Muscle layer of colon (tissue), 2 donors: Measurements from ENCODE around the gene ATP6V0A1.

ENCODE experiments used
- H3K27ac ChIP-seq: one replicate; pipeline ENCODE4 v1.7.0; 2013; ENCODE audit warnings: low read depth, mild to moderate bottlenecking, low read length, moderate library complexity
- H3K27me3 ChIP-seq, 2 donors: one replicate each; pipeline ENCODE4 v1.7.0; 2013; ENCODE audit warnings: low read length in 2 of 2, mild to moderate bottlenecking in 2 of 2; ENCODE audit not compliant: insufficient read depth in 2 of 2, control insufficient read depth in 1 of 2
- H3K36me3 ChIP-seq: one replicate; pipeline ENCODE4 v1.7.0; 2013; ENCODE audit warnings: mild to moderate bottlenecking, low read length; ENCODE audit not compliant: insufficient read depth
- H3K4me1 ChIP-seq: one replicate; pipeline ENCODE4 v1.7.0; 2013; ENCODE audit warnings: mild to moderate bottlenecking, low read length; ENCODE audit not compliant: insufficient read depth
- H3K4me3 ChIP-seq, 2 donors: one replicate each; pipeline ENCODE4 v1.7.0; 2013; ENCODE audit warnings: low read length in 2 of 2, low read depth in 1 of 2, mild to moderate bottlenecking in 1 of 2, moderate library complexity in 1 of 2
- H3K9ac ChIP-seq: one replicate; pipeline ENCODE4 v1.7.0; 2013; ENCODE audit warnings: low read length
- H3K9me3 ChIP-seq: one replicate; pipeline ENCODE4 v1.7.0; 2013; ENCODE audit warnings: mild to moderate bottlenecking, low read length
- donor health status: abdominal sarcoma.
- donor health status: Adenocarcinoma of cecum.

The ATP6V0A1 gene

GRCh38 chr17:42488032-42488431, 29.4 kb downstream of the ATP6V0A1 start:
- Histone ChIP-seq H3K9ac (no peak overlapping the region), H3K27me3 (no peaks in the 10 kb centered on the region), H3K9me3 (no peaks in the 10 kb centered on the region), H3K4me3 (no peak overlapping the region), H3K27ac (no peak overlapping the region), H3K4me1 (no peaks in the 10 kb centered on the region), H3K36me3 (peaks cover 64% of the 10 kb centered on the region)

- Histone ChIP-seq H3K27ac (no peak overlapping the region), H3K4me1 (no peaks in the 10 kb centered on the region), H3K36me3 (peaks cover 68% of the 10 kb centered on the region), H3K4me3 (no peak overlapping the region), H3K27me3 (no peaks in the 10 kb centered on the region), H3K9me3 (no peaks in the 10 kb centered on the region), H3K9ac (no peak overlapping the region)
Measured at GRCh38 chr17:42493319-42493718, 34.6 kb downstream of the ATP6V0A1 start.

GRCh38 chr17:42494673-42495072, 36.0 kb downstream of the ATP6V0A1 start:
- H3K36me3 ChIP-seq: peaks cover 58% of the 10 kb centered on the region
- H3K27ac ChIP-seq: no peak overlapping the region
- no peaks in the 10 kb centered on the region for H3K27me3 ChIP-seq

GRCh38 chr17:42498828-42499227, 40.1 kb downstream of the ATP6V0A1 start:
- no peaks in the 10 kb centered on the region for H3K9me3 ChIP-seq
- no peak overlapping the region for H3K4me3 ChIP-seq
- no peak overlapping the region for H3K27ac ChIP-seq
- H3K9ac ChIP-seq: no peak overlapping the region
- peaks cover 65% of the 10 kb centered on the region for H3K36me3 ChIP-seq
- H3K27me3 ChIP-seq: no peaks in the 10 kb centered on the region
- H3K4me1 ChIP-seq: no peaks in the 10 kb centered on the region

More at GRCh38 chr17:42494673-42495072, 36.0 kb downstream of the ATP6V0A1 start:
- Histone ChIP-seq H3K4me1 (no peaks in the 10 kb centered on the region), H3K9ac (no peak overlapping the region), H3K4me3 (no peak overlapping the region), H3K9me3 (no peaks in the 10 kb centered on the region)

GRCh38 chr17:42502091-42502490, 43.4 kb downstream of the ATP6V0A1 start:
- Histone ChIP-seq H3K9ac (no peak overlapping the region), H3K36me3 (peaks cover 43% of the 10 kb centered on the region), H3K4me1 (no peaks in the 10 kb centered on the region)

GRCh38 chr17:42502926-42503325, 44.2 kb downstream of the ATP6V0A1 start:
- Histone ChIP-seq H3K4me3 (no peak overlapping the region), H3K36me3 (peaks cover 51% of the 10 kb centered on the region)

More at GRCh38 chr17:42502091-42502490, 43.4 kb downstream of the ATP6V0A1 start:
- no peak overlapping the region for H3K27ac ChIP-seq
- no peak overlapping the region for H3K4me3 ChIP-seq
- no peaks in the 10 kb centered on the region for H3K27me3 ChIP-seq
- H3K9me3 ChIP-seq: no peaks in the 10 kb centered on the region

GRCh38 chr17:42507671-42508070, 49.0 kb downstream of the ATP6V0A1 start:
- Histone ChIP-seq H3K4me1 (no peaks in the 10 kb centered on the region), H3K27ac (no peak overlapping the region), H3K36me3 (peaks cover 56% of the 10 kb centered on the region), H3K9me3 (no peaks in the 10 kb centered on the region), H3K27me3 (no peaks in the 10 kb centered on the region), H3K9ac (no peak overlapping the region), H3K4me3 (no peak overlapping the region)

More at GRCh38 chr17:42502926-42503325, 44.2 kb downstream of the ATP6V0A1 start:
- no peak overlapping the region for H3K9ac ChIP-seq
- H3K9me3 ChIP-seq: no peaks in the 10 kb centered on the region
- no peaks in the 10 kb centered on the region for H3K27me3 ChIP-seq
- H3K27ac ChIP-seq: no peak overlapping the region
- H3K4me1 ChIP-seq: no peaks in the 10 kb centered on the region

- Histone ChIP-seq H3K4me1 (no peaks in the 10 kb centered on the region), H3K36me3 (peaks cover 50% of the 10 kb centered on the region), H3K27ac (no peak overlapping the region), H3K9ac (no peak overlapping the region), H3K9me3 (no peaks in the 10 kb centered on the region), H3K4me3 (no peak overlapping the region), H3K27me3 (no peaks in the 10 kb centered on the region)
Measured at GRCh38 chr17:42508426-42509165, 49.9 kb downstream of the ATP6V0A1 start.

GRCh38 chr17:42509409-42509808, 50.7 kb downstream of the ATP6V0A1 start:
- peaks cover 51% of the 10 kb centered on the region for H3K36me3 ChIP-seq
- no peak overlapping the region for H3K4me3 ChIP-seq
- no peaks in the 10 kb centered on the region for H3K4me1 ChIP-seq
- no peaks in the 10 kb centered on the region for H3K9me3 ChIP-seq
- no peak overlapping the region for H3K27ac ChIP-seq
- H3K27me3 ChIP-seq: no peaks in the 10 kb centered on the region
- H3K9ac ChIP-seq: no peak overlapping the region

- Histone ChIP-seq H3K9ac (no peak overlapping the region), H3K27ac (no peak overlapping the region), H3K4me1 (no peaks in the 10 kb centered on the region), H3K9me3 (no peaks in the 10 kb centered on the region), H3K36me3 (peaks cover 51% of the 10 kb centered on the region), H3K27me3 (no peaks in the 10 kb centered on the region), H3K4me3 (no peak overlapping the region)
Measured at GRCh38 chr17:42509841-42510240, 51.2 kb downstream of the ATP6V0A1 start.

- H3K27ac ChIP-seq: no peak overlapping the region
- H3K27me3 ChIP-seq: no peaks in the 10 kb centered on the region
- H3K9ac ChIP-seq: no peak overlapping the region
- H3K9me3 ChIP-seq: no peaks in the 10 kb centered on the region
- peaks cover 55% of the 10 kb centered on the region for H3K36me3 ChIP-seq
- H3K4me1 ChIP-seq: peaks cover 10% of the 10 kb centered on the region
- H3K4me3 ChIP-seq: no peak overlapping the region
Measured at GRCh38 chr17:42512246-42512645, 53.6 kb downstream of the ATP6V0A1 start.

- H3K36me3 ChIP-seq: peaks cover 50% of the 10 kb centered on the region
- H3K4me3 ChIP-seq: no peak overlapping the region
- H3K4me1 ChIP-seq: peaks cover 16% of the 10 kb centered on the region
- no peaks in the 10 kb centered on the region for H3K9me3 ChIP-seq
- no peak overlapping the region for H3K9ac ChIP-seq
- no peaks in the 10 kb centered on the region for H3K27me3 ChIP-seq
- no peak overlapping the region for H3K27ac ChIP-seq
Measured at GRCh38 chr17:42512733-42513251, 54.1 kb downstream of the ATP6V0A1 start.
